GM04504 (cell line): ENCODE data around the gene ADRA2B.
"Not testable (repeated sequence)": the region's sequence is repeated elsewhere in the genome, so short reads cannot be mapped to it uniquely, and the experiment has no call there.

Experiments
- DNase-seq: peaks from one replicate; pipeline ENCODE4 v3.0.0-alpha.2; 2012; ENCODE audit warnings: low read depth

Gene ADRA2B

GRCh38 chr2:96067902-96068581 lies 48.3 kb downstream of the ADRA2B start:
- not testable (repeated sequence) for DNase-seq

GRCh38 chr2:96067098-96067660 lies 49.2 kb downstream of the ADRA2B start:
- not testable (repeated sequence) for DNase-seq

- DNase-seq: not testable (repeated sequence)
These were observed 49.9 kb downstream of the ADRA2B start for GRCh38 chr2:96066511-96066910.

- not testable (repeated sequence) for DNase-seq
These were observed 50.4 kb downstream of the ADRA2B start for GRCh38 chr2:96065954-96066353.

- no peak for DNase-seq
These were observed 50.9 kb downstream of the ADRA2B start for GRCh38 chr2:96065381-96065930.

GRCh38 chr2:96064760-96065159 lies 51.6 kb downstream of the ADRA2B start:
- not testable (repeated sequence) for DNase-seq

- DNase-seq: not testable (repeated sequence)
These were observed 52.2 kb downstream of the ADRA2B start for GRCh38 chr2:96064047-96064675.

GRCh38 chr2:96063116-96063899 lies 53.1 kb downstream of the ADRA2B start:
- peak; percentile 62 for DNase-seq
